KMS-11 (cell line): Measurements from ENCODE around the gene FTL.

Experiments used
- H2AFZ ChIP-seq: fragments of 200-600 bp; sonication (generic); 2 replicates; pipeline ENCODE4 v1.6.1; 2016; ENCODE audit warnings: antibody characterized with exemption, mixed run types, low read depth
- H3K27ac ChIP-seq: fragments of 200-600 bp; sonication (generic); 2 replicates; pipeline ENCODE4 v1.6.1; 2016; ENCODE audit warnings: mild to moderate bottlenecking, mixed run types
- H3K27me3 ChIP-seq: fragments of 200-600 bp; sonication (generic); 2 replicates; pipeline ENCODE4 v1.6.1; 2017; ENCODE audit warnings: mild to moderate bottlenecking, low read depth, mixed run types, moderate library complexity; ENCODE audit not compliant: insufficient read depth
- H3K36me3 ChIP-seq: fragments of 200-600 bp; sonication (generic); 2 replicates; pipeline ENCODE4 v1.6.1; 2017; ENCODE audit warnings: mild to moderate bottlenecking, mixed run types; ENCODE audit not compliant: insufficient read depth
- H3K4me1 ChIP-seq: fragments of 200-600 bp; sonication (generic); 2 replicates; pipeline ENCODE4 v1.6.1; 2016; ENCODE audit warnings: mild to moderate bottlenecking, low read depth, mixed run types; ENCODE audit not compliant: poor library complexity, severe bottlenecking
- H3K4me2 ChIP-seq: fragments of 200-600 bp; sonication (generic); 2 replicates; pipeline ENCODE4 v1.7.0; 2016; ENCODE audit warnings: mild to moderate bottlenecking, mixed run types
- H3K4me3 ChIP-seq: fragments of 200-600 bp; sonication (generic); IDR thresholded peaks from 2 replicates; pipeline ENCODE4 v1.6.1; 2017; ENCODE audit warnings: low read depth, low read length, mixed read lengths; ENCODE audit not compliant: insufficient read depth
- H3K79me2 ChIP-seq: fragments of 200-600 bp; sonication (generic); 2 replicates; pipeline ENCODE4 v1.6.1; 2016; ENCODE audit warnings: low read depth, mixed run types; ENCODE audit not compliant: insufficient read depth
- H3K9ac ChIP-seq: fragments of 200-600 bp; sonication (generic); 2 replicates; pipeline ENCODE4 v1.6.1; 2016; ENCODE audit warnings: mild to moderate bottlenecking, mixed run types
- H4K20me1 ChIP-seq: fragments of 200-600 bp; sonication (generic); 2 replicates; pipeline ENCODE4 v1.6.1; 2016; ENCODE audit warnings: mild to moderate bottlenecking, mixed run types; ENCODE audit not compliant: insufficient read depth
- TF ChIP-seq, protein P1 (sequence below): fragments of 200-600 bp; sonication (generic); conservative IDR thresholded peaks from 2 replicates; pipeline ENCODE4 v1.6.1; 2017; ENCODE audit warnings: low read depth, mild to moderate bottlenecking, antibody characterized with exemption, low read length, moderate library complexity, mixed read lengths

The FTL gene

DNA sequence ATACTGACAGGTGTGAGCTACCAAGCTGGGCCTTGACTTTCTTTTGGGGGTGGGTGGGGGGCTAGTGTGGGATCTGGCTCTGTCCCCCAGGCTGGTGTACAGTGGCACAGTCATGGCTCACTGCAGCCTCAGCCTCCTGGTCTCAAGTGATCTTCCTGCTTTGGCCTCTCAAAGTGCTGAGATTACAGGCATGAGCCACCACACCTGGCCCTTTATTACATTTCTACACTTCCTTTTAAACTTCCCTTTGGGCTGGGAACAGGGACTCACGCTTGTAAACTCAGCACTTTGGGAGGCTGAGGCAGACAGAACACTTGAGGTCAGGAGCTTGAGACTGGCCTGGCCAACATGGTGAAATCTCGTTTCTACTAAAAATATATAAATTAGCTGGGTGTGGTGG lies 12.0 kb downstream of the FTL start:
- Histone ChIP-seq H3K27ac (peak overlapping the region; percentile 23; the same call in 1 of the 2 replicates), H3K36me3 (no peaks in the 10 kb centered on the region), H4K20me1 (no peaks in the 10 kb centered on the region)

DNA sequence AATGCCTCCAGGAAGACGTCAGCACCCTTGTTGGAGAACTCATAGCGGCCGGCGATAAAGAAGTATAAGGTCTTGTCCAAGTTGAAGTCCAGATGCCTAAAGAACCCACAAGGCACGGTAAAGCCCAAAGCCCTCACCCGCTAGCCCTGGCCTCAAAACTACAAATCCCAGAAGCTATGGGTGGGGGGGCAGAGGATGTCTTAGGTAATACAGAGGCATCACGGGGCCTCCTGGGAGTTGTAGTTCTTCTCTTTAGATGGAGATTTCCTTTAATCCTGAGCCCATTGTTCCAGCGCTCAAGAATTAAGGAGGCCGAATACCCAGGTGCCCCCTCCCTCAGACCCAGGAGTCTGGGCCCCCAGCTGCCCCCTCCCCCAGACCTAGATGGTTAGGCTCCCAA lies 17.2 kb downstream of the FTL start:
- Histone ChIP-seq H3K79me2 (no peaks in the 10 kb centered on the region), H3K27ac (no peak overlapping the region), H3K4me3 (no peak overlapping the region), H3K4me1 (peaks cover 29% of the 10 kb centered on the region), H3K9ac (no peak overlapping the region), H3K27me3 (no peaks in the 10 kb centered on the region), H3K36me3 (no peaks in the 10 kb centered on the region), H3K4me2 (no peak overlapping the region), H4K20me1 (no peaks in the 10 kb centered on the region), H2AFZ (no peak overlapping the region)
- TF ChIP-seq, protein P1, sequence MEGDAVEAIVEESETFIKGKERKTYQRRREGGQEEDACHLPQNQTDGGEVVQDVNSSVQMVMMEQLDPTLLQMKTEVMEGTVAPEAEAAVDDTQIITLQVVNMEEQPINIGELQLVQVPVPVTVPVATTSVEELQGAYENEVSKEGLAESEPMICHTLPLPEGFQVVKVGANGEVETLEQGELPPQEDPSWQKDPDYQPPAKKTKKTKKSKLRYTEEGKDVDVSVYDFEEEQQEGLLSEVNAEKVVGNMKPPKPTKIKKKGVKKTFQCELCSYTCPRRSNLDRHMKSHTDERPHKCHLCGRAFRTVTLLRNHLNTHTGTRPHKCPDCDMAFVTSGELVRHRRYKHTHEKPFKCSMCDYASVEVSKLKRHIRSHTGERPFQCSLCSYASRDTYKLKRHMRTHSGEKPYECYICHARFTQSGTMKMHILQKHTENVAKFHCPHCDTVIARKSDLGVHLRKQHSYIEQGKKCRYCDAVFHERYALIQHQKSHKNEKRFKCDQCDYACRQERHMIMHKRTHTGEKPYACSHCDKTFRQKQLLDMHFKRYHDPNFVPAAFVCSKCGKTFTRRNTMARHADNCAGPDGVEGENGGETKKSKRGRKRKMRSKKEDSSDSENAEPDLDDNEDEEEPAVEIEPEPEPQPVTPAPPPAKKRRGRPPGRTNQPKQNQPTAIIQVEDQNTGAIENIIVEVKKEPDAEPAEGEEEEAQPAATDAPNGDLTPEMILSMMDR = no peak

More for the DNA sequence above, 12.0 kb downstream of the FTL start:
- TF ChIP-seq, protein P1 = no peak
- no peak overlapping the region for H3K9ac ChIP-seq
- H3K4me3 ChIP-seq = no peak overlapping the region
- H3K4me2 ChIP-seq = no peak overlapping the region
- no peaks in the 10 kb centered on the region for H3K27me3 ChIP-seq
- H3K79me2 ChIP-seq = no peaks in the 10 kb centered on the region
- H2AFZ ChIP-seq = no peak overlapping the region
- H3K4me1 ChIP-seq = peaks cover 35% of the 10 kb centered on the region

DNA sequence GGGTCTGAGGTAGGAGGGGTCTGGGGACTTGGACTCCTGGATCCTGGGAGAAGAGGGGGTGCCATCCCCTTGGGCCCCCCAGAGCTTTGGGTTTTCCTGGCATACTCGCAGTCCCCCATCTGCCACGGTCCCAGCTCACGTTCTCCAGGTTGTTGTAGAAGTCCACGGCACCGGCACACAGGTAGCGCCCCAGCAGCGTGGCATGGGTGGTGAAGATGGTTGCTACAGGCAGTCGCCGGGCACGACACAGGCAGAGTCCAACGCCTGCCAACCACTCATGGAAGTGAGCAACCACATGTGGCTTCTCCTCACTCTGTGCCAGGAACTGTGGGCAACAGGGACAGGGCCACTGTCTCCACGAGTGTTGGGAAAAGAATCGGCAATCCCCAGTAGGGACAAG lies 20.6 kb downstream of the FTL start:
- Histone ChIP-seq H3K79me2 (no peaks in the 10 kb centered on the region), H3K36me3 (no peaks in the 10 kb centered on the region), H2AFZ (no peak overlapping the region), H3K4me2 (no peak overlapping the region), H3K27ac (no peak overlapping the region), H3K27me3 (no peaks in the 10 kb centered on the region), H3K4me1 (no peaks in the 10 kb centered on the region), H3K9ac (no peak overlapping the region), H3K4me3 (no peak overlapping the region), H4K20me1 (no peaks in the 10 kb centered on the region)
- TF ChIP-seq, protein P1 = no peak

DNA sequence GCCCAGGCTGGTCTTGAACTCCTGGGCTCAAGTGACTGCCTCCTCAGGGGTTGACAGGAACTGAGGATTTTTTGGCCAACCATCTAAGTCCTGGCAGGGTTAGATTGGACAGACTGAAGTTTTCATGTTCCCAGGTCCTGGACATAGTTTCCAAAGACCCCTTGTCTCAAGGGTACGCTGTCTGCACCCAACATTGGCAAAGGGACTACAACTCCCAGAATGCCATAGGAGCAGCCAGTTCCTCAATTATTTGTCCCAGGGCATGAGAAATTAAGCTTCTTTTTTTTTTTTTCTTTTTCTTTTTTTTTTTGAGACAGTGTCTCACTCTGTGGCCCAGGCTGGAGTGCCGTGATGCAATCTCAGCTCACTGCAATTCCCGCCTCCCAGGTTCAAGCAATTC lies 21.1 kb downstream of the FTL start:
- 0 out of 2 replicates have a peak, but pooled peaks cover 3% of the 10 kb centered on the region for H3K79me2 ChIP-seq
- H2AFZ ChIP-seq = no peak overlapping the region
- TF ChIP-seq, protein P1 = no peak
- no peak overlapping the region for H3K27ac ChIP-seq
- no peaks in the 10 kb centered on the region for H3K27me3 ChIP-seq
- no peak overlapping the region for H3K4me2 ChIP-seq
- H3K36me3 ChIP-seq = no peaks in the 10 kb centered on the region
- H3K4me1 ChIP-seq = no peaks in the 10 kb centered on the region
- no peak overlapping the region for H3K9ac ChIP-seq
- H3K4me3 ChIP-seq = no peak overlapping the region
- no peaks in the 10 kb centered on the region for H4K20me1 ChIP-seq
